HL-60 (cell line): ENCODE results near the gene MPND.

Source experiments
- CTCF ChIP-seq: IDR thresholded peaks from one replicate; pipeline ENCODE4 v1.5.1; 2011; ENCODE audit warnings: low read length, control low read depth, inconsistent platforms; ENCODE audit not compliant: insufficient read depth
- POLR2AphosphoS5 ChIP-seq: IDR thresholded peaks from 2 replicates; pipeline ENCODE4 v1.6.1; 2012; ENCODE audit warnings: low read depth
- REST ChIP-seq: IDR thresholded peaks from 2 replicates; pipeline ENCODE4 v1.6.1; 2012; ENCODE audit warnings: low read depth; ENCODE audit not compliant: insufficient replicate concordance

- no peak for TF ChIP-seq CTCF
- no peak for TF ChIP-seq REST
- no peak for TF ChIP-seq POLR2AphosphoS5
These were observed 16.3 kb downstream of the MPND start for GRCh38 chr19:4359627-4360000.
